CD4-positive, alpha-beta T cell (primary cell): ENCODE data around the gene CHMP1A. TPM values are rescaled to one million over a fixed set of nuclear protein-coding genes. Genes with fewer than 3 reads are reported as not detected.

Experiments
- ATAC-seq: fragments of 200-7000 bp; cut with Tn5 transposase; one replicate; pipeline ENCODE4 v1.10.0; 2022; ENCODE audit warnings: mild to moderate bottlenecking; ENCODE audit not compliant: poor library complexity
- CTCF ChIA-PET: fragments of 350-600 bp; sonication (Branson Sonifier 250); formaldehyde crosslinking; loops from one replicate; lab custom pipeline; 2021; ENCODE audit warnings: antibody characterized with exemption, inconsistent platforms; lab: Charles Lee
- POLR2A ChIA-PET: fragments of 350-600 bp; sonication (Branson Sonifier 250); formaldehyde crosslinking; loops from one replicate; lab custom pipeline; 2021; ENCODE audit warnings: antibody characterized with exemption, inconsistent platforms; lab: Charles Lee
- DNase-seq, 14 experiments: peaks; one replicate each; pipeline ENCODE4 v3.0.0-alpha.2; 2013 to 2020; ENCODE audit warnings: mixed read lengths in 2 of 14
- H3K27ac ChIP-seq, 2 donors: one replicate each; pipeline versions ENCODE4 v1.5.1 to v1.7.0; 2013; ENCODE audit warnings: low read length in 2 of 2, low read depth in 1 of 2, mild to moderate bottlenecking in 1 of 2
- H3K27me3 ChIP-seq, 2 experiments: 1 replicate in 1 of 2; 2 replicates in 1 of 2; pipeline versions ENCODE4 v1.6.1 to v1.7.0; 2013; ENCODE audit warnings: low read length in 2 of 2, control low read depth in 1 of 2, mild to moderate bottlenecking in 1 of 2, moderate library complexity in 1 of 2; ENCODE audit not compliant: insufficient read depth in 2 of 2, control insufficient read depth in 1 of 2
- H3K36me3 ChIP-seq: one replicate; pipeline ENCODE4 v1.6.1; 2013; ENCODE audit warnings: low read length, control low read depth; ENCODE audit not compliant: insufficient read depth
- H3K4me1 ChIP-seq: one replicate; pipeline ENCODE4 v1.6.1; 2013; ENCODE audit warnings: low read length, control low read depth; ENCODE audit not compliant: insufficient read depth
- H3K4me3 ChIP-seq: one replicate; pipeline ENCODE4 v1.5.1; 2013; ENCODE audit warnings: mild to moderate bottlenecking, low read length, moderate library complexity
- H3K9me3 ChIP-seq, 2 experiments: 1 replicate in 1 of 2; 2 replicates in 1 of 2; pipeline versions ENCODE4 v1.6.1 to v1.7.0; 2013; ENCODE audit warnings: low read length in 2 of 2, mild to moderate bottlenecking in 2 of 2, control low read depth in 1 of 2, moderate library complexity in 1 of 2; ENCODE audit not compliant: control insufficient read depth in 1 of 2, insufficient read depth in 1 of 2
- H3K27ac Mint-ChIP-seq: one replicate; pipeline ENCODE4 v1.8.0; 2020; ENCODE audit warnings: mixed read lengths
- H3K27me3 Mint-ChIP-seq: one replicate; pipeline ENCODE4 v1.8.0; 2021; ENCODE audit warnings: mixed read lengths
- H3K36me3 Mint-ChIP-seq: one replicate; pipeline ENCODE4 v1.8.0; 2021; ENCODE audit warnings: low read depth, mixed read lengths
- H3K4me1 Mint-ChIP-seq: one replicate; pipeline ENCODE4 v1.8.0; 2021; ENCODE audit warnings: low read depth, mixed read lengths
- H3K4me3 Mint-ChIP-seq: one replicate; pipeline ENCODE4 v1.8.0; 2020; ENCODE audit warnings: mild to moderate bottlenecking, mixed read lengths
- H3K9me3 Mint-ChIP-seq: one replicate; pipeline ENCODE4 v1.8.0; 2020; ENCODE audit warnings: mixed read lengths
- CTCF ChIP-seq: fragments of 200-600 bp; IDR thresholded peaks from one replicate; pipeline ENCODE4 v1.8.0; 2022; ENCODE audit warnings: antibody characterized with exemption, mild to moderate bottlenecking
- intact Hi-C, 2 experiments: fragments of 100-400 bp; cut with DNase I in 1 of 2; cut with micrococcal nuclease in 1 of 2; formaldehyde crosslinking; loops; one replicate each; pipeline versions ENCODE4 v1.15.1 to v1.9.0; 2023 to 2025; cut with DNase I, micrococcal nuclease
- total RNA-seq, 174 experiments: library from RNA in 2 of 174; stranded (reverse) in 2 of 174; gene quantifications; one replicate each; pipeline ENCODE4 v1.2.3 and lab custom pipeline; 2021 to 2026

Gene CHMP1A
- total RNA-seq, 2 experiments from 2014 or later: 54.7 to 55.9 TPM

- Histone ChIP-seq H3K27ac (no peak overlapping the region), H3K4me3 (no peak overlapping the region), H3K27me3 (peaks cover 0 to 2% of the 10 kb centered on the region in 2 experiments), H3K36me3 (no peaks in the 10 kb centered on the region), H3K4me1 (no peaks in the 10 kb centered on the region), H3K9me3 (no peaks in the 10 kb centered on the region)
- no peaks in the 10 kb centered on the region for H3K36me3 Mint-ChIP-seq
- intact Hi-C loops: no loop called here
- no peaks in the 10 kb centered on the region for H3K4me1 Mint-ChIP-seq
- H3K27ac Mint-ChIP-seq: no peak overlapping the region
- ATAC-seq: no peak
- H3K4me3 Mint-ChIP-seq: no peak overlapping the region
- DNase-seq: no peak
- ChIA-PET CTCF (no interaction called here), POLR2A (no interaction called here)
- H3K9me3 Mint-ChIP-seq: no peaks in the 10 kb centered on the region
- no peak for TF ChIP-seq CTCF
- H3K27me3 Mint-ChIP-seq: no peaks in the 10 kb centered on the region
Measured at GRCh38 chr16:89623511-89624261, 33.8 kb downstream of the CHMP1A start.

GRCh38 chr16:89621698-89622409, 35.7 kb downstream of the CHMP1A start:
- ChIA-PET POLR2A (no interaction called here), CTCF (no interaction called here)
- Histone ChIP-seq H3K4me1 (peaks cover 9% of the 10 kb centered on the region), H3K4me3 (no peak overlapping the region), H3K36me3 (no peaks in the 10 kb centered on the region), H3K9me3 (peaks cover 0 to 5% of the 10 kb centered on the region in 2 experiments), H3K27ac (no peak overlapping the region), H3K27me3 (peaks cover 0 to 2% of the 10 kb centered on the region in 2 experiments)
- intact Hi-C loops: no loop called here
- DNase-seq (no peak), ATAC-seq (no peak)
- Mint-ChIP-seq H3K9me3 (no peaks in the 10 kb centered on the region), H3K27ac (no peak overlapping the region), H3K27me3 (no peaks in the 10 kb centered on the region), H3K4me3 (no peak overlapping the region), H3K36me3 (no peaks in the 10 kb centered on the region), H3K4me1 (peaks cover 5% of the 10 kb centered on the region)
- TF ChIP-seq CTCF: no peak

GRCh38 chr16:89621136-89621697, 36.3 kb downstream of the CHMP1A start:
- Histone ChIP-seq H3K36me3 (no peaks in the 10 kb centered on the region), H3K4me1 (peaks cover 16% of the 10 kb centered on the region), H3K9me3 (peaks cover 0 to 12% of the 10 kb centered on the region in 2 experiments), H3K27me3 (peaks cover 0 to 2% of the 10 kb centered on the region in 2 experiments), H3K27ac (no peak overlapping the region), H3K4me3 (no peak overlapping the region)
- Mint-ChIP-seq H3K27ac (no peak overlapping the region), H3K36me3 (no peaks in the 10 kb centered on the region), H3K4me1 (peaks cover 12% of the 10 kb centered on the region), H3K9me3 (no peaks in the 10 kb centered on the region), H3K4me3 (no peak overlapping the region), H3K27me3 (no peaks in the 10 kb centered on the region)
- CTCF ChIA-PET: no interaction called here
- POLR2A ChIA-PET: no interaction called here
- intact Hi-C loops: no loop called here
- no peak for TF ChIP-seq CTCF
- ATAC-seq: no peak
- no peak for DNase-seq
